Thyroid gland (tissue), 4 donors: ENCODE results near the gene HBG1. TPM values are rescaled to one million over a fixed set of nuclear protein-coding genes. Genes with fewer than 3 reads are reported as not detected.

Experiments
- DNase-seq, 2 donors: peaks; one replicate each; pipeline ENCODE4 v3.0.0-alpha.2; 2019
- H3K27ac ChIP-seq, 3 donors: fragments of 200-600 bp; sonication (generic); 1 replicate in 2 of 3; 2 replicates in 1 of 3; pipeline ENCODE4 v1.5.1; 2016 to 2019; ENCODE audit warnings: mild to moderate bottlenecking in 1 of 3, moderate library complexity in 1 of 3
- H3K27me3 ChIP-seq: fragments of 200-600 bp; sonication (generic); one replicate; pipeline ENCODE4 v1.5.1; 2019
- H3K36me3 ChIP-seq, 2 donors: fragments of 200-600 bp; sonication (generic); one replicate each; pipeline ENCODE4 v1.5.1; 2016 to 2019
- H3K4me1 ChIP-seq, 2 donors: fragments of 200-600 bp; sonication (generic); one replicate each; pipeline ENCODE4 v1.5.1; 2017 to 2019
- H3K4me3 ChIP-seq, 3 donors: fragments of 200-600 bp; sonication (generic); replicated peaks in 1 of 3; 1 replicate in 2 of 3; 2 replicates in 1 of 3; pipeline ENCODE4 v1.5.1; 2016; ENCODE audit warnings: mild to moderate bottlenecking in 1 of 3
- H3K9me3 ChIP-seq: fragments of 200-600 bp; sonication (generic); one replicate; pipeline ENCODE4 v1.5.1; 2017
- POLR2A ChIP-seq, 2 donors: fragments of 450-650 bp; IDR thresholded peaks; one replicate each; pipeline ENCODE4 v1.6.1; 2017; ENCODE audit warnings: antibody characterized with exemption in 2 of 2, mild to moderate bottlenecking in 2 of 2, moderate library complexity in 1 of 2
- WGBS, 2 donors: methylation state at CpG; one replicate each; pipeline ENCODE4 v1.1.5; 2017; 5-methylcytosine and 5-hydroxymethylcytosine counted together
- intact Hi-C: fragments of 100-400 bp; cut with DNase I; formaldehyde crosslinking; loops from one replicate; pipeline ENCODE4 v1.15.1; 2023
- total RNA-seq, 4 donors: library from RNA; depleted of rRNA; stranded (reverse); fragments of >200 nt; gene quantifications; one replicate each; pipeline ENCODE4 v1.2.3, GENCODE V29; 2016
- TF ChIP-seq, protein P1 (sequence below), 6 experiments: fragments of 200-600 bp in 3 of 6; fragments of 450-650 bp in 3 of 6; sonication (generic) in 3 of 6; IDR thresholded peaks; one replicate each; pipeline ENCODE4 v1.5.1; 2016 to 2019; ENCODE audit warnings: antibody characterized with exemption in 6 of 6, mild to moderate bottlenecking in 2 of 6, inconsistent platforms in 1 of 6, moderate library complexity in 1 of 6

HBG1 gene
- total RNA-seq, 4 donors from 2014 or later, result not detected

GRCh38 chr11:5229356-5229755 is 20.3 kb downstream of the HBG1 start:
- no peaks in the 10 kb centered on the region for H3K4me1 ChIP-seq
- TF ChIP-seq, protein P1, sequence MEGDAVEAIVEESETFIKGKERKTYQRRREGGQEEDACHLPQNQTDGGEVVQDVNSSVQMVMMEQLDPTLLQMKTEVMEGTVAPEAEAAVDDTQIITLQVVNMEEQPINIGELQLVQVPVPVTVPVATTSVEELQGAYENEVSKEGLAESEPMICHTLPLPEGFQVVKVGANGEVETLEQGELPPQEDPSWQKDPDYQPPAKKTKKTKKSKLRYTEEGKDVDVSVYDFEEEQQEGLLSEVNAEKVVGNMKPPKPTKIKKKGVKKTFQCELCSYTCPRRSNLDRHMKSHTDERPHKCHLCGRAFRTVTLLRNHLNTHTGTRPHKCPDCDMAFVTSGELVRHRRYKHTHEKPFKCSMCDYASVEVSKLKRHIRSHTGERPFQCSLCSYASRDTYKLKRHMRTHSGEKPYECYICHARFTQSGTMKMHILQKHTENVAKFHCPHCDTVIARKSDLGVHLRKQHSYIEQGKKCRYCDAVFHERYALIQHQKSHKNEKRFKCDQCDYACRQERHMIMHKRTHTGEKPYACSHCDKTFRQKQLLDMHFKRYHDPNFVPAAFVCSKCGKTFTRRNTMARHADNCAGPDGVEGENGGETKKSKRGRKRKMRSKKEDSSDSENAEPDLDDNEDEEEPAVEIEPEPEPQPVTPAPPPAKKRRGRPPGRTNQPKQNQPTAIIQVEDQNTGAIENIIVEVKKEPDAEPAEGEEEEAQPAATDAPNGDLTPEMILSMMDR (IDR thresholded peaks at IDR 0.05), result no peak
- TF ChIP-seq POLR2A (IDR thresholded peaks at IDR 0.05), result no peak
- H3K27me3 ChIP-seq, result no peaks in the 10 kb centered on the region
- no peaks in the 10 kb centered on the region for H3K9me3 ChIP-seq
- WGBS, 2 donors, result 79 to 95% methylated on average over 1 of the region's 1 CpG
- no peaks in the 10 kb centered on the region for H3K36me3 ChIP-seq
- intact Hi-C loops, result no loop called here
- no peak overlapping the region for H3K4me3 ChIP-seq
- DNase-seq, result no peak
- no peak overlapping the region for H3K27ac ChIP-seq

- Histone ChIP-seq H3K27ac (no peak overlapping the region), H3K4me1 (no peaks in the 10 kb centered on the region), H3K36me3 (no peaks in the 10 kb centered on the region), H3K9me3 (no peaks in the 10 kb centered on the region), H3K27me3 (no peaks in the 10 kb centered on the region), H3K4me3 (no peak overlapping the region)
- intact Hi-C loops, result no loop called here
- TF ChIP-seq POLR2A (IDR thresholded peaks at IDR 0.05), result no peak
- TF ChIP-seq, protein P1 (IDR thresholded peaks at IDR 0.05), result no peak
- WGBS, 2 donors, result 63 to 64% methylated on average over 5 of the region's 5 CpGs
- no peak for DNase-seq
These were observed 21.5 kb downstream of the HBG1 start for GRCh38 chr11:5228124-5228523.

- WGBS, 2 donors, result 40 to 45% methylated on average over 1 of the region's 1 CpG
- intact Hi-C loops, result no loop called here
These were observed 22.0 kb downstream of the HBG1 start for GRCh38 chr11:5227681-5228080.

DNA sequence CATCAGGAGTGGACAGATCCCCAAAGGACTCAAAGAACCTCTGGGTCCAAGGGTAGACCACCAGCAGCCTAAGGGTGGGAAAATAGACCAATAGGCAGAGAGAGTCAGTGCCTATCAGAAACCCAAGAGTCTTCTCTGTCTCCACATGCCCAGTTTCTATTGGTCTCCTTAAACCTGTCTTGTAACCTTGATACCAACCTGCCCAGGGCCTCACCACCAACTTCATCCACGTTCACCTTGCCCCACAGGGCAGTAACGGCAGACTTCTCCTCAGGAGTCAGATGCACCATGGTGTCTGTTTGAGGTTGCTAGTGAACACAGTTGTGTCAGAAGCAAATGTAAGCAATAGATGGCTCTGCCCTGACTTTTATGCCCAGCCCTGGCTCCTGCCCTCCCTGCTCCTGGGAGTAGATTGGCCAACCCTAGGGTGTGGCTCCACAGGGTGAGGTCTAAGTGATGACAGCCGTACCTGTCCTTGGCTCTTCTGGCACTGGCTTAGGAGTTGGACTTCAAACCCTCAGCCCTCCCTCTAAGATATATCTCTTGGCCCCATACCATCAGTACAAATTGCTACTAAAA is 22.8 kb downstream of the HBG1 start, which contains the start of gene HBB:
TSS of gene HBB (minus strand) at position 340 of the 579 bp plus-strand sequence. CDS start at position 290, 50 bp downstream.
- TF ChIP-seq, protein P1 (IDR thresholded peaks at IDR 0.05), result no peak
- no peak for TF ChIP-seq POLR2A (IDR thresholded peaks at IDR 0.05)
- Histone ChIP-seq H3K27ac (no peak within 1 kb of the TSS), H3K4me1 (no peaks in the 10 kb centered on the region), H3K9me3 (no peaks in the 10 kb centered on the region), H3K4me3 (no peak within 1 kb of the TSS), H3K27me3 (no peaks in the 10 kb centered on the region), H3K36me3 (no peaks in the 10 kb centered on the region)
- no peak for DNase-seq
- WGBS, 2 donors, result 88 to 92% methylated on average over 3 of the region's 3 CpGs
- intact Hi-C loops, result no loop called here

More at GRCh38 chr11:5227681-5228080, 22.0 kb downstream of the HBG1 start:
- DNase-seq, result no peak
- TF ChIP-seq, protein P1 (IDR thresholded peaks at IDR 0.05), result no peak
- no peak for TF ChIP-seq POLR2A (IDR thresholded peaks at IDR 0.05)
- Histone ChIP-seq H3K27ac (no peak overlapping the region), H3K4me3 (no peak overlapping the region), H3K9me3 (no peaks in the 10 kb centered on the region), H3K36me3 (no peaks in the 10 kb centered on the region), H3K27me3 (no peaks in the 10 kb centered on the region), H3K4me1 (no peaks in the 10 kb centered on the region)

- Histone ChIP-seq H3K4me1 (no peaks in the 10 kb centered on the region), H3K27me3 (no peaks in the 10 kb centered on the region), H3K27ac (no peak overlapping the region), H3K36me3 (no peaks in the 10 kb centered on the region), H3K9me3 (no peaks in the 10 kb centered on the region), H3K4me3 (no peak overlapping the region)
- intact Hi-C loops, result no loop called here
- DNase-seq, result no peak
- 64 to 82% methylated on average over 2 of the region's 2 CpGs for WGBS, 2 donors
- no peak for TF ChIP-seq POLR2A (IDR thresholded peaks at IDR 0.05)
- TF ChIP-seq, protein P1 (IDR thresholded peaks at IDR 0.05), result no peak
These were observed 24.2 kb downstream of the HBG1 start for GRCh38 chr11:5225480-5225871.
